GM12872 (cell line): ENCODE data around the gene CREB5.

Experiments
- CTCF ChIP-seq: IDR thresholded peaks from 3 replicates; pipeline ENCODE4 v1.5.1; 2011; ENCODE audit warnings: low read depth, mild to moderate bottlenecking, low read length, moderate library complexity; ENCODE audit not compliant: insufficient read depth

Gene CREB5

DNA sequence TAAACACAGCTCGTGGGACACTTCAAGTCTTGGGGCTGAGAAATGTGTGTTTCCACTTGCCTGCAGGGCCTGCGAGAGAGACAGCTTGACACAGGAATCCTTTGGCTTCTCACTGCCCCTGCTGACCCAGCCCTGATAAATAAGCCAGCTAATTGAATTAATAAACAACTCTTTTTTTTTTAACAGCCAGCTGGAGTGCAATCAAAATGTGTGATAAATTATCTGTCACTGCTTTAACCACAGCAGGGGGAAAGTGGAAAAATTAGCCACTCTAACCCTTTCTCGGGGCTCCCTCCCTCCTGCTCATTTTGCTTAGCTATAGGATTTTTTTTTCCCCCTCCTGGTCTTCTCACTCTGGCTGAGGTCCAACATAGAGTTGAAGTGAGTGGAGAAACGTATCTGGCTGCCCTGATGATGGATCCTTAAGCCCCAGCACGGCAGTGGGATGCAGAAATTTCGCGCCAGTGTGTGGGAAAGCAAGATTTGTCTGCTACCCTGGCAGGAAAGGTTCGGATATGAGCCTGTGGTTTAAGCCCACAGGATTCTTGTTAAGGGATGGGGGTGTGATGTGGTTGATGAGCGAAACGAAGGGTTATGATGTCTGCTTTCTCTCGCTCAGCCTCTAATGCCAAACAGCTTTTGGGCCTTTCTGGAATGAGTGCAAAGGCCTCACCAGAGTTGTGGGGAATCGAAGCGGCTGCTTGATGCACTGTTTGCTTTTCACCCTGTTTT, 372.0 kb downstream of the CREB5 start:
- TF ChIP-seq CTCF = no peak

- TF ChIP-seq CTCF = no peak
Measured at GRCh38 chr7:28785041-28785995, 373.0 kb downstream of the CREB5 start.

DNA sequence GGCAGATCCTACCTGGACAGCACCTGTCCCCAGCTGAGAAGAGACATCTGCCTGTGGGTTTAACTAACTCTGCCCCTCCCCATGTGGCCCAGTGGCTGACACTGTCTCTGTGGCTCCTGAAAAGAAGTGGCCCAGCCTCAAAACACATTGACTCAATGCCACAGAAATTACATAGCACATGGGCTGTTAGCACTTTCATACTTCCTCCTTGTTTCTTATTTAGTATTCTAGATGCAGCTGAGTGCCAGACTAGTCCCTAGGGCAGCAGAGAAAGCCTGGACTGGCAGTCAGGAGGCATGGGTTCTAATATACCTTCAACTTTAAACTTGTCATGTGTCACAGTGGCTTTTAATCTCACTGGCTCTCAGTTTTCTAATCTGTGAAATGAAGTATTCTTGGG, 374.8 kb downstream of the CREB5 start:
- no peak for TF ChIP-seq CTCF

DNA sequence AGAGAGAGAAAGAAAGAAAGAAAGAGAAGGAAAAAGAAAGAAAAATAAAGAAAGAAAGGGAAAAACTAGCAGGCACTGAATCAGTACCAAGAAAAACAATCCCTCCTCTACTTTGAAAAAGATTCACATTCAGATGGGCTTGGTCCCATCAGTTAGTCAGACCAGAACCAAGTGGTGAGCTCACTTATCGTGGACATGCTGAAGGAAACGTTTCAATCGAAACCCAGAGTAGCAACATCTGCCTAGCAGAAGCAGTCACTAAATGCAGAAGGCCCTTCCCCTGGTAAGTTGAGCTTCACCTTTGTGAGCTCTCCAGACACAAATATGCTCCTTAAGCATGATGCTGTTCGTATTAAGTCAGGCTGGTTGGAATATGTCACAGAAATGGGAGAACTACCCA, 378.1 kb downstream of the CREB5 start:
- no peak for TF ChIP-seq CTCF

DNA sequence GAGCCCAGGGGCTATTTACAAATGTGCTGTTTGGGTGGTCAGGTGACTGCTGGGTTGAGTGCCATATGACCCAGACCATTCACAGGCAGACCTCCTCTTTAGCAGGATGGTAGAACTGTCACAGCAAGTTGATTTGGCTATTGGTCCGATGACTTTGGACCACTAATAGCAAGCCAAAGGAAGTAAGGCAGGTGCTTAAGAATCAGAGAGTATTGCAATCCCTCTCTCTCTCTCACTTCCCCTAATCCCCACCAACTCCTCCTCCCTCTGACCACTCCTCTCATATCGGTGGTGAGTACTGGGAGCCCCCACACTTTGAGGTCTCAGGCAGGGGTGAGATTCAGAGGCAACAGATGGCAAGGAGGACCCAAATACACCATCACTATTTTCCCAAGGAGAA, 380.5 kb downstream of the CREB5 start:
- TF ChIP-seq CTCF = no peak

GRCh38 chr7:28793381-28794085, 381.2 kb downstream of the CREB5 start:
- no peak for TF ChIP-seq CTCF

- no peak for TF ChIP-seq CTCF
Measured at GRCh38 chr7:28798274-28798673, 386.0 kb downstream of the CREB5 start.
